ENCODE results near the gene IL1R2. TPM values are rescaled to one million over a fixed set of nuclear protein-coding genes. Genes with fewer than 3 reads are reported as not detected.
A peak's percentile ranks its signal among the peaks of the same experiment; 100 is the strongest.

IL1R2 gene
- total and polyA plus RNA-seq, 9 of the 15 experiments (the other 6 are each of a cell fraction or from before 2014, with no cell fraction given) = 0.13 TPM; not detected in 8

DNA sequence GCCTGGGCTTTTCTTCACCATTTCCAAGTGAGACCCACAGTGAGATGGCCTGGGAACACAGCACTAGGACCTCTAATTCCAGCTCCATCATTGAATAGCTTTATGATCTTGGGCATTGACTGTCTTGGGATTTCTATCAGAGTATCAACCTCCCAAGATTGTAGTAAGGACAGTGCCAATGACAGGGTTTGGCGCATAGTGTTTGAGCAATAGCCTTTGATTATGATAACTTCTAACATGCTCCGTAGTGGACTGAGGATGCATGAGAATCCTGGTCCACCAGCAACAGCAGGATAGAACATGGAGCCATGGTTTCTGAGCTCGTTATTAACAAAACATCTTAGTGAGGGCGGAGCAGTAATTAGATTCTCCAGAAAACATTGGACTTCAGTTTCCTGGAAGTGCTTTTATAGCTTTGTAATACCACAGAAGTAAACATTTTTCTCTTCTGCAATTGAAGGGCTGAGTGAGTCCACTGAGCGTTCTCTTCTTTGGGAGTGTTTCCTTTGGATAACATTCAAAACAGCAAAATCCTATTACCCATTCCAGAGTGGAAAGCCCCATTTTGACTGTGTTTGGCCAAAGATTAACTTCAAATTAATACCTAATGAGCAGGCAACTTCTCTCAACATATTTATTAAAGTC is 63.7 kb downstream of the IL1R2 start:
- Histone ChIP-seq H3K4me2 (ENCODE audit: insufficient read depth, low read length) (peak overlapping the region; percentile 12; the same call in 1 of the 2 replicates), H3K27me3 (ENCODE audit: control insufficient read depth in 2 of 2, insufficient read depth in 2 of 2, low read length in 2 of 2) (no peaks in the 10 kb centered on the region), H3K4me1 (replicated peaks in 1 of 2; ENCODE audit: control insufficient read depth in 2 of 2, insufficient read depth in 2 of 2, low read length in 2 of 2) (peaks cover 10 to 53% of the 10 kb centered on the region in 2 experiments), H3K9me3 (replicated peaks; ENCODE audit: control insufficient read depth, insufficient read depth, low read depth, low read length) (no peaks in the 10 kb centered on the region), H3K36me3 (ENCODE audit: control insufficient read depth, insufficient read depth, low read length) (no peaks in the 10 kb centered on the region), H2AFZ (ENCODE audit: low read depth, low read length) (peak overlapping the region; percentile 78), H3K79me2 (ENCODE audit: control insufficient read depth, insufficient read depth, low read length) (no peaks in the 10 kb centered on the region), H3K9me1 (ENCODE audit: control insufficient read depth, insufficient read depth, low read length) (no peaks in the 10 kb centered on the region), H3K4me3 (no peak overlapping the region), H4K20me1 (replicated peaks; ENCODE audit: control insufficient read depth, insufficient read depth, low read length) (no peaks in the 10 kb centered on the region), H3K27ac (ENCODE audit: extremely low read depth, low read depth, low read length) (peak overlapping the region; percentile 56; the same call in 1 of the 3 replicates), H3K9ac (ENCODE audit: insufficient read depth in 1 of 2, low read depth in 2 of 2, low read length in 2 of 2) (peak overlapping the region in 1 of 2 experiments; percentile 39; a peak in 1 of 4 replicates)
- DNase-seq (ENCODE audit: extremely low read depth in 1 of 4, low spot score in 3 of 4) (no peak), ATAC-seq (no peak), FAIRE-seq (no peak)
- WGBS (ENCODE audit: insufficient coverage, low coverage, missing lambda C conversion rate) = 49% methylated on average over 5 of the region's 5 CpGs
- intact Hi-C loops (cut with micrococcal nuclease) = no loop called here
- BruUV-seq (replicated peaks) = no TSS peak
- TF ChIP-seq ZNF224 (CRISPR knock-in tag; IDR thresholded peaks at IDR 0.05) = no peak
- no peak for TF ChIP-seq CREM (IDR thresholded peaks at IDR 0.05; ENCODE audit: low read depth)
- no peak for TF ChIP-seq ZNF133 (CRISPR knock-in tag; IDR thresholded peaks at IDR 0.05)
- TF ChIP-seq MAFK (IDR thresholded peaks at IDR 0.05; ENCODE audit: low read length) = 0 out of 2 replicates have a peak, but pooled peaks have one; percentile 2
- TF ChIP-seq, protein P1, sequence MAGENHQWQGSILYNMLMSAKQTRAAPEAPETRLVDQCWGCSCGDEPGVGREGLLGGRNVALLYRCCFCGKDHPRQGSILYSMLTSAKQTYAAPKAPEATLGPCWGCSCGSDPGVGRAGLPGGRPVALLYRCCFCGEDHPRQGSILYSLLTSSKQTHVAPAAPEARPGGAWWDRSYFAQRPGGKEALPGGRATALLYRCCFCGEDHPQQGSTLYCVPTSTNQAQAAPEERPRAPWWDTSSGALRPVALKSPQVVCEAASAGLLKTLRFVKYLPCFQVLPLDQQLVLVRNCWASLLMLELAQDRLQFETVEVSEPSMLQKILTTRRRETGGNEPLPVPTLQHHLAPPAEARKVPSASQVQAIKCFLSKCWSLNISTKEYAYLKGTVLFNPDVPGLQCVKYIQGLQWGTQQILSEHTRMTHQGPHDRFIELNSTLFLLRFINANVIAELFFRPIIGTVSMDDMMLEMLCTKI (IDR thresholded peaks at IDR 0.05; ENCODE audit: partially characterized antibody) = no peak
- TF ChIP-seq, protein P2, sequence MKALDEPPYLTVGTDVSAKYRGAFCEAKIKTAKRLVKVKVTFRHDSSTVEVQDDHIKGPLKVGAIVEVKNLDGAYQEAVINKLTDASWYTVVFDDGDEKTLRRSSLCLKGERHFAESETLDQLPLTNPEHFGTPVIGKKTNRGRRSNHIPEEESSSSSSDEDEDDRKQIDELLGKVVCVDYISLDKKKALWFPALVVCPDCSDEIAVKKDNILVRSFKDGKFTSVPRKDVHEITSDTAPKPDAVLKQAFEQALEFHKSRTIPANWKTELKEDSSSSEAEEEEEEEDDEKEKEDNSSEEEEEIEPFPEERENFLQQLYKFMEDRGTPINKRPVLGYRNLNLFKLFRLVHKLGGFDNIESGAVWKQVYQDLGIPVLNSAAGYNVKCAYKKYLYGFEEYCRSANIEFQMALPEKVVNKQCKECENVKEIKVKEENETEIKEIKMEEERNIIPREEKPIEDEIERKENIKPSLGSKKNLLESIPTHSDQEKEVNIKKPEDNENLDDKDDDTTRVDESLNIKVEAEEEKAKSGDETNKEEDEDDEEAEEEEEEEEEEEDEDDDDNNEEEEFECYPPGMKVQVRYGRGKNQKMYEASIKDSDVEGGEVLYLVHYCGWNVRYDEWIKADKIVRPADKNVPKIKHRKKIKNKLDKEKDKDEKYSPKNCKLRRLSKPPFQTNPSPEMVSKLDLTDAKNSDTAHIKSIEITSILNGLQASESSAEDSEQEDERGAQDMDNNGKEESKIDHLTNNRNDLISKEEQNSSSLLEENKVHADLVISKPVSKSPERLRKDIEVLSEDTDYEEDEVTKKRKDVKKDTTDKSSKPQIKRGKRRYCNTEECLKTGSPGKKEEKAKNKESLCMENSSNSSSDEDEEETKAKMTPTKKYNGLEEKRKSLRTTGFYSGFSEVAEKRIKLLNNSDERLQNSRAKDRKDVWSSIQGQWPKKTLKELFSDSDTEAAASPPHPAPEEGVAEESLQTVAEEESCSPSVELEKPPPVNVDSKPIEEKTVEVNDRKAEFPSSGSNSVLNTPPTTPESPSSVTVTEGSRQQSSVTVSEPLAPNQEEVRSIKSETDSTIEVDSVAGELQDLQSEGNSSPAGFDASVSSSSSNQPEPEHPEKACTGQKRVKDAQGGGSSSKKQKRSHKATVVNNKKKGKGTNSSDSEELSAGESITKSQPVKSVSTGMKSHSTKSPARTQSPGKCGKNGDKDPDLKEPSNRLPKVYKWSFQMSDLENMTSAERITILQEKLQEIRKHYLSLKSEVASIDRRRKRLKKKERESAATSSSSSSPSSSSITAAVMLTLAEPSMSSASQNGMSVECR (CRISPR knock-in tag; IDR thresholded peaks at IDR 0.05) = no peak
- TF ChIP-seq ZNF347 (CRISPR knock-in tag; IDR thresholded peaks at IDR 0.05; ENCODE audit: low read depth) = no peak
- TF ChIP-seq, protein P3, sequence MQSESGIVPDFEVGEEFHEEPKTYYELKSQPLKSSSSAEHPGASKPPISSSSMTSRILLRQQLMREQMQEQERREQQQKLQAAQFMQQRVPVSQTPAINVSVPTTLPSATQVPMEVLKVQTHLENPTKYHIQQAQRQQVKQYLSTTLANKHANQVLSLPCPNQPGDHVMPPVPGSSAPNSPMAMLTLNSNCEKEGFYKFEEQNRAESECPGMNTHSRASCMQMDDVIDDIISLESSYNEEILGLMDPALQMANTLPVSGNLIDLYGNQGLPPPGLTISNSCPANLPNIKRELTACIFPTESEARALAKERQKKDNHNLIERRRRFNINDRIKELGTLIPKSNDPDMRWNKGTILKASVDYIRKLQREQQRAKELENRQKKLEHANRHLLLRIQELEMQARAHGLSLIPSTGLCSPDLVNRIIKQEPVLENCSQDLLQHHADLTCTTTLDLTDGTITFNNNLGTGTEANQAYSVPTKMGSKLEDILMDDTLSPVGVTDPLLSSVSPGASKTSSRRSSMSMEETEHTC (IDR thresholded peaks at IDR 0.05) = no peak
- in situ Hi-C loops (cut with MboI) = no loop called here
- ChIA-PET CTCF (ENCODE audit: low intra/inter-chr PET ratio) (no interaction called here), POLR2A (interaction anchor here (0.7 to 2.6 kb wide), 8 partner anchors 8 to 88 kb away, joined by 3 to 18 read pairs (median 3); partner anchors contain the start of gene IL1R1)

All from K562 (cell line).